Measurements from ENCODE around the gene EEF2. TPM values are rescaled to one million over a fixed set of nuclear protein-coding genes. Genes with fewer than 3 reads are reported as not detected.
A peak's percentile ranks its signal among the peaks of the same experiment; 100 is the strongest.

Gene EEF2
- total and polyA plus RNA-seq, 2 donors (not counting 3 experiments of a cell fraction or from before 2014, with no cell fraction given): 1,496 to 2,318 TPM

DNA sequence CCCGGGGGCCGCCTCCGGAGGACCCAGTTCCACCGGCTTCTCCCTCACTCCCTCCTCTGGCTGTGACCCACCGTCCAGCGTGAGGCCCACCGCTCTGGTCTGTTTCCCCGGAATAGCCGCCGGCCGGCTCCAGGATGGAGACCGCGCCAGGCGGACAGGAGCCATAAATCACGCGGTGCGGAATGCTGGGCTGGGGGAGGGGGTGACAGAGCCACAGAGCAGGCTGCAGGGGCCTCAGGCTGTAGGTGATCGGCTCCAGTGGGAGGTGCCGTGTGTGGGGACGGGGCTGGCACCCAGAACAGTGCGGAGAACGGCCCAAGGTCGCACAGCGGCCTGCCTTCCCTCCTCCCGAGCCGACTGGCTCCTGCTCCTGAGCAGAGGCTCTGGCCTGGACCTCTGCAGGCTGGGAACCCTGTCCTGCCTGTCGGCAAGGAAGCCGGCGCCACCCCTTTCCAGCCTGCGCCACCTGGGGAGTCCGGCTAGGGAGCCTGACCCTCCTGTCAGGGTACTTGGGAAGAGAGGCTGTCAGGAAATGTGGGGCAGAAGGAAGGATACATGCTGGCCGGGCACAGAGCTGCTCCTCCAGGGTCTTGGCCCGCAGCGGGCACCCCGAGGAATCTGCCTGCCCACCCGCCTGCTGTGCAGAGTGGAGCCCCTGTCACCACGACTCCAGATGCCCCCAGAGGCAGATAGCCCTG, 30.6 kb upstream of the EEF2 start:
- Histone ChIP-seq H3K27ac (ENCODE audit: insufficient read depth, low read depth, low read length) (no peak overlapping the region), H3K4me2 (ENCODE audit: insufficient read depth, low read length) (no peak overlapping the region), H3K4me1 (ENCODE audit: control insufficient read depth, extremely low read depth, insufficient read depth, low read length) (no peaks in the 10 kb centered on the region), H3K9me3 (replicated peaks; ENCODE audit: control insufficient read depth, insufficient read depth, low read length) (no peaks in the 10 kb centered on the region), H3K4me3 (replicated peaks in 1 of 3; ENCODE audit: insufficient read depth in 1 of 3, low read depth in 1 of 3, low read length in 3 of 3) (no peak overlapping the region), H3K79me2 (ENCODE audit: control insufficient read depth, insufficient read depth, low read length) (peaks cover 26% of the 10 kb centered on the region), H3K27me3 (ENCODE audit: control insufficient read depth in 2 of 2, insufficient read depth in 2 of 2, low read length in 2 of 2) (no peaks in the 10 kb centered on the region), H3K9ac (replicated peaks; ENCODE audit: extremely low read depth, insufficient read depth, low read length) (no peak overlapping the region), H4K20me1 (replicated peaks; ENCODE audit: control insufficient read depth, extremely low read depth, insufficient read depth, low read length) (no peaks in the 10 kb centered on the region), H3K36me3 (ENCODE audit: control insufficient read depth in 2 of 2, extremely low read depth in 1 of 2, insufficient read depth in 2 of 2, low read length in 2 of 2) (peaks cover 2 to 45% of the 10 kb centered on the region in 2 experiments), H3K9me1 (replicated peaks; ENCODE audit: control insufficient read depth, extremely low read depth, insufficient read depth, low read length) (no peaks in the 10 kb centered on the region), H2AFZ (ENCODE audit: low read depth, low read length) (no peak overlapping the region)
- ChIA-PET POLR2A (no interaction called here), CTCF (no interaction called here)
- no TSS peak for BruUV-seq (replicated peaks)
- FAIRE-seq: no peak
- no peak for TF ChIP-seq FOS (IDR thresholded peaks at IDR 0.05; ENCODE audit: borderline replicate concordance, insufficient read depth, low read length)
- no peak for TF ChIP-seq POLR2AphosphoS5 (IDR thresholded peaks at IDR 0.05; ENCODE audit: insufficient read depth, low read depth, low read length)
- no peak for TF ChIP-seq GATA2 (IDR thresholded peaks at IDR 0.05; ENCODE audit: insufficient read depth, insufficient read length, low read depth, low read length)
- no peak for DNase-seq (ENCODE audit: low read depth, low spot score)
- intact Hi-C loops (cut with micrococcal nuclease): no loop called here
- dilution Hi-C loops (cut with MboI; ENCODE audit: extremely low pct_ligation_motif_present, low sequenced_read_pairs): no loop called here

DNA sequence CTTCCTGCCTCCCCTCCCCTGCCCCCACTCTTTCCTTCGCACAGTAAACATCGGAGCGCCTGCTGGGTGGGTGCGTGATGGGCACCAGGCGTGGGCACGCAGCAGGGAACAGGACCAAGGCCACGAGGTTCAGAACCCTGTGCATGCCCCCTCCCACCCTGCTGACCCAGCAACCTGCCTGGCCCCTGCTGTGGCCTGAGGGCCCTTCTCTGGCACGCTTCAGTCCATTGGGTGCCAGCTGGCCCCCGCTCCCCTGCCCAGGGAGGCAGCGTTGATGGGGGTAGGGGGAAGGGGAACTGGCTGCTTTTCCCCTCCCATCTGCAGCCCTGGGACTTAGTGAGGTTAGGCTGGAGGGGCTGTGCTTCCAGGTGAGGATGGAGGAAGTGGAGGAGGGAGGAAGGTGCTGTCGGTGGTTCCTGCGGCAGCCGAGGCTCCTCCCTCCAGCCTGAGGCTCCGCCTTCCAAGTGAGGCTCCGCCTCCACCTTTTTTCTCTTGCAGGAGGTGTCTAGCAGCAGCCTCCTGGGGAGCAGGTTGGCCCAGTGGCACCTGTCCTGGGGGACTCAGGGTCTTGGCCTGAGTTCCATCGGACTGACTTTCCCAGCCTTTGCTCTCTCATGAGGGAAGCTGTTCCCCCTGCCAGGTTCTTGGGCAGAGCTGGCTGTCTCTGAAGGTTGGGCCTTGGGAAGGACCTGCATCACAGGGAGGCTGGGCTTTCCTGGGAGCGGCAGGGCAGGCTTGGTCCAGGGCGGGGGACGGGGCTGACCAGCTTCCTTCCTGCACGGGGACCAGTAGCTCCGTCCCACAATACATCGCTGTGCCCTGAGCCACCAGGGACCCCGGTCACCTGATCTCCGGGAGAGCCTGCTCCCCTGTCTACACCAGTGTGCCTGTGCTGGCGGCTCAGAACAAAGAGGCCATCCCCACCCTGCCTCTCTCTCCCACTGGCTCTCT, 29.6 kb upstream of the EEF2 start:
- ChIA-PET POLR2A (interaction anchor here (0.6 kb wide), 1 partner anchor 51 kb away, joined by 5 read pairs; no protein-coding TSS in a partner anchor), CTCF (interaction anchor here (0.6 kb wide), 1 partner anchor 212 kb away, joined by 3 read pairs; no protein-coding TSS in a partner anchor)
- H4K20me1 ChIP-seq (replicated peaks; ENCODE audit: control insufficient read depth, extremely low read depth, insufficient read depth, low read length): no peaks in the 10 kb centered on the region
- FAIRE-seq (peak; percentile 37), DNase-seq (ENCODE audit: low read depth, low spot score) (no peak)
- dilution Hi-C loops (cut with MboI; ENCODE audit: extremely low pct_ligation_motif_present, low sequenced_read_pairs): no loop called here
- no peak overlapping the region for H3K27ac ChIP-seq (ENCODE audit: insufficient read depth, low read depth, low read length)
- peaks cover 32% of the 10 kb centered on the region for H3K79me2 ChIP-seq (ENCODE audit: control insufficient read depth, insufficient read depth, low read length)
- H3K36me3 ChIP-seq (ENCODE audit: control insufficient read depth in 2 of 2, extremely low read depth in 1 of 2, insufficient read depth in 2 of 2, low read length in 2 of 2): peaks cover 2 to 46% of the 10 kb centered on the region in 2 experiments
- H3K4me2 ChIP-seq (ENCODE audit: insufficient read depth, low read length): no peak overlapping the region
- H3K9ac ChIP-seq (replicated peaks; ENCODE audit: extremely low read depth, insufficient read depth, low read length): no peak overlapping the region
- BruUV-seq (replicated peaks): no TSS peak
- H3K4me3 ChIP-seq (replicated peaks in 1 of 3; ENCODE audit: insufficient read depth in 1 of 3, low read depth in 1 of 3, low read length in 3 of 3): no peak overlapping the region
- no peak for TF ChIP-seq POLR2AphosphoS5 (IDR thresholded peaks at IDR 0.05; ENCODE audit: insufficient read depth, low read depth, low read length)
- TF ChIP-seq, protein P1, sequence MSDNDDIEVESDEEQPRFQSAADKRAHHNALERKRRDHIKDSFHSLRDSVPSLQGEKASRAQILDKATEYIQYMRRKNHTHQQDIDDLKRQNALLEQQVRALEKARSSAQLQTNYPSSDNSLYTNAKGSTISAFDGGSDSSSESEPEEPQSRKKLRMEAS (IDR thresholded peaks at IDR 0.05; ENCODE audit: insufficient read depth, insufficient read length): no peak
- no peak for TF ChIP-seq EZH2 (IDR thresholded peaks at IDR 0.05; ENCODE audit: borderline replicate concordance, low read depth, low read length, severe bottlenecking)
- TF ChIP-seq, protein P2, sequence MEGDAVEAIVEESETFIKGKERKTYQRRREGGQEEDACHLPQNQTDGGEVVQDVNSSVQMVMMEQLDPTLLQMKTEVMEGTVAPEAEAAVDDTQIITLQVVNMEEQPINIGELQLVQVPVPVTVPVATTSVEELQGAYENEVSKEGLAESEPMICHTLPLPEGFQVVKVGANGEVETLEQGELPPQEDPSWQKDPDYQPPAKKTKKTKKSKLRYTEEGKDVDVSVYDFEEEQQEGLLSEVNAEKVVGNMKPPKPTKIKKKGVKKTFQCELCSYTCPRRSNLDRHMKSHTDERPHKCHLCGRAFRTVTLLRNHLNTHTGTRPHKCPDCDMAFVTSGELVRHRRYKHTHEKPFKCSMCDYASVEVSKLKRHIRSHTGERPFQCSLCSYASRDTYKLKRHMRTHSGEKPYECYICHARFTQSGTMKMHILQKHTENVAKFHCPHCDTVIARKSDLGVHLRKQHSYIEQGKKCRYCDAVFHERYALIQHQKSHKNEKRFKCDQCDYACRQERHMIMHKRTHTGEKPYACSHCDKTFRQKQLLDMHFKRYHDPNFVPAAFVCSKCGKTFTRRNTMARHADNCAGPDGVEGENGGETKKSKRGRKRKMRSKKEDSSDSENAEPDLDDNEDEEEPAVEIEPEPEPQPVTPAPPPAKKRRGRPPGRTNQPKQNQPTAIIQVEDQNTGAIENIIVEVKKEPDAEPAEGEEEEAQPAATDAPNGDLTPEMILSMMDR (IDR thresholded peaks at IDR 0.05; ENCODE audit: extremely low read depth in 1 of 2, insufficient read depth in 1 of 2, low read depth in 1 of 2, low read length in 2 of 2): no peak
- no peak for TF ChIP-seq JUN (IDR thresholded peaks at IDR 0.05; ENCODE audit: borderline replicate concordance, insufficient read depth, insufficient read length, low read depth)
- no peak for TF ChIP-seq MYC (IDR thresholded peaks at IDR 0.05; ENCODE audit: low read depth, low read length)
- no peak for TF ChIP-seq FOS (IDR thresholded peaks at IDR 0.05; ENCODE audit: borderline replicate concordance, insufficient read depth, low read length)
- no peak for TF ChIP-seq POLR2A (IDR thresholded peaks at IDR 0.05; ENCODE audit: low read depth, low read length)
- TF ChIP-seq GATA2 (IDR thresholded peaks at IDR 0.05; ENCODE audit: insufficient read depth, insufficient read length, low read depth, low read length): no peak
- H3K9me3 ChIP-seq (replicated peaks; ENCODE audit: control insufficient read depth, insufficient read depth, low read length): no peaks in the 10 kb centered on the region
- H2AFZ ChIP-seq (ENCODE audit: low read depth, low read length): no peak overlapping the region
- H3K27me3 ChIP-seq (ENCODE audit: control insufficient read depth in 2 of 2, insufficient read depth in 2 of 2, low read length in 2 of 2): no peaks in the 10 kb centered on the region
- no peaks in the 10 kb centered on the region for H3K9me1 ChIP-seq (replicated peaks; ENCODE audit: control insufficient read depth, extremely low read depth, insufficient read depth, low read length)
- no peaks in the 10 kb centered on the region for H3K4me1 ChIP-seq (ENCODE audit: control insufficient read depth, extremely low read depth, insufficient read depth, low read length)
- intact Hi-C loops (cut with micrococcal nuclease): no loop called here
